HL-60/S4 (cell line): ENCODE results near the gene FARP1.

Experiments
- in situ Hi-C: fragments of 300-500 bp; cut with MboI; formaldehyde crosslinking; loops from 2 replicates; pipeline ENCODE4 v1.14.3; 2022; ENCODE audit warnings: low sequenced_read_pairs

FARP1 gene

GRCh38 chr13:98488736-98489135 is 345.8 kb downstream of the FARP1 start:
- in situ Hi-C loops: no loop called here

GRCh38 chr13:98489446-98490194 is 346.7 kb downstream of the FARP1 start:
- in situ Hi-C loops: no loop called here

GRCh38 chr13:98490195-98490836 is 347.4 kb downstream of the FARP1 start:
- in situ Hi-C loops: no loop called here

- in situ Hi-C loops: no loop called here
Measured at GRCh38 chr13:98490866-98491265, 348.0 kb downstream of the FARP1 start.

- in situ Hi-C loops: no loop called here
Measured at GRCh38 chr13:98492335-98493041, 349.6 kb downstream of the FARP1 start.

GRCh38 chr13:98493042-98493712 is 350.3 kb downstream of the FARP1 start:
- in situ Hi-C loops: no loop called here

GRCh38 chr13:98494769-98495168 is 351.9 kb downstream of the FARP1 start:
- in situ Hi-C loops: no loop called here

- in situ Hi-C loops: no loop called here
Measured at GRCh38 chr13:98495627-98496478, 353.0 kb downstream of the FARP1 start.

- in situ Hi-C loops: no loop called here
Measured at GRCh38 chr13:98496479-98496791, 353.5 kb downstream of the FARP1 start.

GRCh38 chr13:98496966-98497365 is 354.1 kb downstream of the FARP1 start:
- in situ Hi-C loops: no loop called here

- in situ Hi-C loops: no loop called here
Measured at GRCh38 chr13:98500963-98501421, 358.1 kb downstream of the FARP1 start.

- in situ Hi-C loops: no loop called here
Measured at GRCh38 chr13:98503175-98504028, 360.5 kb downstream of the FARP1 start.

- in situ Hi-C loops: no loop called here
Measured at GRCh38 chr13:98504029-98504351, 361.1 kb downstream of the FARP1 start.

GRCh38 chr13:98504371-98504963 is 361.6 kb downstream of the FARP1 start:
- in situ Hi-C loops: no loop called here
